ENCODE results near the gene EFCAB10. TPM values are rescaled to one million over a fixed set of nuclear protein-coding genes. Genes with fewer than 3 reads are reported as not detected.

Gene EFCAB10
- polyA plus RNA-seq, 2 of the 4 experiments (the other 2 are of a cell fraction), result 2.9 to 4.2 TPM

- POLR2A ChIA-PET, result no interaction called here
- no peak for TF ChIP-seq ATOH8 (CRISPR knock-in tag; IDR thresholded peaks at IDR 0.05; ENCODE audit: low read depth)
- no peak for TF ChIP-seq SREBF2 (IDR thresholded peaks at IDR 0.05)
- no peak for TF ChIP-seq HOXB13 (CRISPR knock-in tag; IDR thresholded peaks at IDR 0.05; ENCODE audit: low read depth)
- no peak for TF ChIP-seq ESRRA (IDR thresholded peaks at IDR 0.05; ENCODE audit: borderline replicate concordance, low read length)
- TF ChIP-seq FOXS1 (CRISPR knock-in tag; IDR thresholded peaks at IDR 0.05), result no peak
- no peak for TF ChIP-seq JUNB (IDR thresholded peaks at IDR 0.05)
- TF ChIP-seq BHLHE40 (IDR thresholded peaks at IDR 0.05; ENCODE audit: low read depth, low read length), result no peak
- TF ChIP-seq RARB (CRISPR knock-in tag; IDR thresholded peaks at IDR 0.05), result no peak
- no peak for TF ChIP-seq CHD2 (IDR thresholded peaks at IDR 0.05; ENCODE audit: low read length, partially characterized antibody)
- no peak for TF ChIP-seq KDM5A (IDR thresholded peaks at IDR 0.05)
- TF ChIP-seq, protein P1, sequence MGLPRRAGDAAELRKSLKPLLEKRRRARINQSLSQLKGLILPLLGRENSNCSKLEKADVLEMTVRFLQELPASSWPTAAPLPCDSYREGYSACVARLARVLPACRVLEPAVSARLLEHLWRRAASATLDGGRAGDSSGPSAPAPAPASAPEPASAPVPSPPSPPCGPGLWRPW (IDR thresholded peaks at IDR 0.05), result no peak
- TF ChIP-seq HOXA7 (CRISPR knock-in tag; IDR thresholded peaks at IDR 0.05), result no peak
Measured at GRCh38 chr7:105565190-105565589, 16.1 kb downstream of the EFCAB10 start.

DNA sequence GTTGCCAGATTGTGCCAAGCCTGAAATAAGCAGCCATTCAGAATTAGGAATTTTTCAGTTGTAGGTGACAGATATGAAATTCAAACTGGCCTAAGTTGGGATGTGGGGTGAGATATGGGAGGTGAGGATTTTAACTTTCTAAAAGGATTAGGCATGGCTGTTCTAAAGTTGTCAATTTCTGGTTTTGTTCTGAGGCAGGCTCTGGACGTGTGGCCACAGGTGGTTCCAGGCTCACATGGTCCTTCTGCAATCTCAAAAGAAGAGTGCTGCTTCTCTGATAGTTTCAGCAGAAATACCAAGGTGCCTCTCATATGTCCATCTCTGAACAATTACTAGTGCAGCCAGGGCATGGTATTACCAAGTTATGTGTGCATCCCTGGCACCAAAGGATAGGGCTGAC lies 21.4 kb downstream of the EFCAB10 start:
- TF ChIP-seq CEBPB (IDR thresholded peaks at IDR 0.05), result no peak
- no peak for TF ChIP-seq HOXB5 (CRISPR knock-in tag; IDR thresholded peaks at IDR 0.05)
- TF ChIP-seq HEYL (CRISPR knock-in tag; IDR thresholded peaks at IDR 0.05), result no peak
- no peak for TF ChIP-seq MYC (IDR thresholded peaks at IDR 0.05; ENCODE audit: borderline replicate concordance, low read length)
- no peak for TF ChIP-seq GATA3 (IDR thresholded peaks at IDR 0.05; ENCODE audit: borderline replicate concordance)
- no peak for TF ChIP-seq BCL3 (IDR thresholded peaks at IDR 0.05)
- no peak for TF ChIP-seq HDAC2 (IDR thresholded peaks at IDR 0.05)
- TF ChIP-seq KDM5A (IDR thresholded peaks at IDR 0.05), result no peak
- TF ChIP-seq HMGXB4 (CRISPR knock-in tag; IDR thresholded peaks at IDR 0.05; ENCODE audit: borderline replicate concordance), result no peak
- no peak for TF ChIP-seq BHLHE40 (IDR thresholded peaks at IDR 0.05; ENCODE audit: low read depth, low read length)
- no peak overlapping the region for H3K27ac ChIP-seq
- DNase-seq (ENCODE audit: low read depth in 1 of 2, low spot score in 1 of 2) (no peak), FAIRE-seq (no peak), ATAC-seq (no peak)
- H3K4me3 ChIP-seq, result no peak overlapping the region
- no peak overlapping the region for H3K4me2 ChIP-seq
- ChIA-PET POLR2A (no interaction called here), CTCF (no interaction called here)
- WGBS (ENCODE audit: missing lambda C conversion rate), result 86% methylated on average over 1 of the region's 1 CpG
- H3K4me1 ChIP-seq, result no peaks in the 10 kb centered on the region
- H3K9me3 ChIP-seq, result no peaks in the 10 kb centered on the region

More at GRCh38 chr7:105565190-105565589, 16.1 kb downstream of the EFCAB10 start:
- Histone ChIP-seq H3K4me2 (no peak overlapping the region), H3K4me3 (no peak overlapping the region), H3K4me1 (no peaks in the 10 kb centered on the region), H3K27ac (no peak overlapping the region), H3K9me3 (no peaks in the 10 kb centered on the region)
- ATAC-seq (no peak), DNase-seq (ENCODE audit: low read depth in 1 of 2, low spot score in 1 of 2) (no peak), FAIRE-seq (no peak)
- WGBS (ENCODE audit: missing lambda C conversion rate), result 94% methylated on average over 4 of the region's 4 CpGs
- CTCF ChIA-PET, result interaction anchor here (0.7 to 1.1 kb wide), 3 partner anchors 11 to 24 kb away, joined by 3 to 6 read pairs (median 4); no protein-coding TSS in a partner anchor

DNA sequence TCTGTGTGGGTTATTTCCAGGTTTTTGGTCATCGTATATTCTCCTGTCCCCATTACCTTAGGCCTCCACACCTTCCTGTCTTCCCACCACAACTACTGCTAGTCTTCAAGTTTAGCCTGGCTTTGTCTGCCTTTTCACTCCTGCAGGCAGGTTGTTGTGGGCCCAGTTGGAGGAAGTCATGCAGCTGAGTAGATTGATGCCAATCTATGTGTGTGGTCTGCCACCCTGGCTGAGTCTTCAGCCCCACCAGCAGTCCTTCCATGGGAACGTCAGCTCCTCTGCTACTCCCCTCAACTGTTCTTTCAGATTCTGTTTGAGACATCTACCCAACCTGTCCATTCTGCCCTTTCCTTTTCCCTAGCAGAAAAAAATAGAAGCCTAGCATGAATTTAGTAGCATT lies 43.0 kb downstream of the EFCAB10 start:
- POLR2A ChIA-PET, result no interaction called here
- no peak for DNase-seq (ENCODE audit: low read depth in 1 of 2, low spot score in 1 of 2)
- Histone ChIP-seq H3K4me3 (no peak overlapping the region), H3K4me1 (peaks cover 3% of the 10 kb centered on the region), H3K4me2 (no peak overlapping the region), H3K27ac (no peak overlapping the region), H3K9me3 (no peaks in the 10 kb centered on the region)
- CTCF ChIA-PET, result interaction anchor here (0.6 to 1.2 kb wide), 4 partner anchors 9 to 616 kb away, joined by 3 read pairs; no protein-coding TSS in a partner anchor
- WGBS (ENCODE audit: missing lambda C conversion rate), result 88% methylated on average over 2 of the region's 2 CpGs
- no peak for TF ChIP-seq ATOH8 (CRISPR knock-in tag; IDR thresholded peaks at IDR 0.05; ENCODE audit: low read depth)
- TF ChIP-seq BHLHE40 (IDR thresholded peaks at IDR 0.05; ENCODE audit: low read depth, low read length), result no peak
- TF ChIP-seq RNF2 (IDR thresholded peaks at IDR 0.05; ENCODE audit: borderline replicate concordance, low read depth), result no peak
- TF ChIP-seq FOSL2 (IDR thresholded peaks at IDR 0.05), result no peak
- TF ChIP-seq FOSL2 (CRISPR knock-in tag; IDR thresholded peaks at IDR 0.05), result no peak
- TF ChIP-seq CHD4 (IDR thresholded peaks at IDR 0.05; ENCODE audit: borderline replicate concordance), result no peak
- TF ChIP-seq MYC (IDR thresholded peaks at IDR 0.05; ENCODE audit: borderline replicate concordance, low read length), result no peak
- TF ChIP-seq HOXB13 (CRISPR knock-in tag; IDR thresholded peaks at IDR 0.05; ENCODE audit: low read depth), result no peak
- no peak for TF ChIP-seq CBX8 (IDR thresholded peaks at IDR 0.05)
- no peak for TF ChIP-seq CEBPB (IDR thresholded peaks at IDR 0.05)
- TF ChIP-seq KDM5A (IDR thresholded peaks at IDR 0.05), result no peak
- TF ChIP-seq BCL3 (IDR thresholded peaks at IDR 0.05), result no peak
- FAIRE-seq, result no peak
- ATAC-seq, result no peak

All from A549 (cell line).